Lower lobe of right lung (tissue), 2 donors: ENCODE results near the gene NHLRC2. TPM values are rescaled to one million over a fixed set of nuclear protein-coding genes. Genes with fewer than 3 reads are reported as not detected.

Experiments used
- ATAC-seq, 2 donors: fragments of 200-7000 bp; cut with Tn5 transposase; one replicate each; pipeline ENCODE4 v1.9.1; 2020 to 2022; ENCODE audit warnings: mild to moderate bottlenecking in 2 of 2, moderate library complexity in 2 of 2
- DNase-seq: peaks from one replicate; pipeline ENCODE4 v3.0.0-alpha.2; 2020
- H3K27ac ChIP-seq: fragments of 200-600 bp; one replicate; pipeline ENCODE4 v1.8.0; 2022
- H3K27me3 ChIP-seq: fragments of 200-600 bp; one replicate; pipeline ENCODE4 v1.8.0; 2022; ENCODE audit warnings: low read depth
- H3K36me3 ChIP-seq: fragments of 200-600 bp; one replicate; pipeline ENCODE4 v1.8.0; 2022; ENCODE audit warnings: mild to moderate bottlenecking
- H3K4me1 ChIP-seq: fragments of 200-600 bp; one replicate; pipeline ENCODE4 v1.8.0; 2022
- H3K4me3 ChIP-seq: fragments of 200-600 bp; one replicate; pipeline ENCODE4 v1.8.0; 2022; ENCODE audit warnings: mild to moderate bottlenecking
- H3K9me3 ChIP-seq: fragments of 200-600 bp; one replicate; pipeline ENCODE4 v1.8.0; 2022
- CTCF ChIP-seq: fragments of 200-600 bp; IDR thresholded peaks from one replicate; pipeline ENCODE4 v1.8.0; 2022; ENCODE audit warnings: antibody characterized with exemption, mild to moderate bottlenecking
- intact Hi-C: fragments of 100-400 bp; cut with DNase I; formaldehyde crosslinking; loops from one replicate; pipeline ENCODE4 v1.11.0; 2022
- total RNA-seq: library from RNA; stranded (reverse); fragmentation: NEBNext Ultra II Directional; extraction: Animal tissue kit (Norgen Biotek cat#: 25700); gene quantifications from one replicate; pipeline ENCODE4 v1.2.1, GENCODE V29; 2021
- donor health status: DM: no; HTN: yes; CAD: no; lungs with severe emphysema.

NHLRC2 gene
- total RNA-seq, 1 donor from 2014 or later: 43.6 TPM

DNA sequence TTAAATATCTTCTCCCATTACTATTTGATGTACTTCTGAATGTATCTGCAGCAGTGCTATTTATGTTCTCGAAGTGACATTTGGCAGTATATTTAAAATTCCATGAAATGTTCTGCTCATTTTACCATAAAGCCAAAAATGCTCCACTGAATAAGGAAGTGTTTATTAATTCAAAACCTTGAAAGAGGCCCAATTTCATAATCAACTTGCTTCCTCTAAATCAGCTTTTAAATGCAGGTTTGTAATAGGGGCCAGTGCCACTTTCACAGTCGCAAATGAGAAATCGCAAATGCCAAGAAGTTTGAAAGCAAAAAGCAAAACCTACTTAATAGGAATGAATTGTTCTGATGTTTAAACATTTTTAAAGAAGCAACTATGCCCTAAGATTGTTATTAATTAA is 11.4 kb downstream of the NHLRC2 start:
- Histone ChIP-seq H3K36me3 (peaks cover 12% of the 10 kb centered on the region), H3K4me3 (no peak overlapping the region), H3K27ac (no peak overlapping the region), H3K4me1 (no peaks in the 10 kb centered on the region), H3K27me3 (no peaks in the 10 kb centered on the region), H3K9me3 (no peaks in the 10 kb centered on the region)
- DNase-seq: no peak
- no peak for TF ChIP-seq CTCF
- intact Hi-C loops: no loop called here
- no peak for ATAC-seq

GRCh38 chr10:113866551-113867394 is 12.3 kb downstream of the NHLRC2 start:
- ATAC-seq (no peak), DNase-seq (no peak)
- no peak overlapping the region for H3K27ac ChIP-seq
- H3K4me1 ChIP-seq: no peaks in the 10 kb centered on the region
- H3K36me3 ChIP-seq: peaks cover 3% of the 10 kb centered on the region
- no peak overlapping the region for H3K4me3 ChIP-seq
- H3K9me3 ChIP-seq: no peaks in the 10 kb centered on the region
- no peaks in the 10 kb centered on the region for H3K27me3 ChIP-seq
- intact Hi-C loops: no loop called here
- no peak for TF ChIP-seq CTCF

DNA sequence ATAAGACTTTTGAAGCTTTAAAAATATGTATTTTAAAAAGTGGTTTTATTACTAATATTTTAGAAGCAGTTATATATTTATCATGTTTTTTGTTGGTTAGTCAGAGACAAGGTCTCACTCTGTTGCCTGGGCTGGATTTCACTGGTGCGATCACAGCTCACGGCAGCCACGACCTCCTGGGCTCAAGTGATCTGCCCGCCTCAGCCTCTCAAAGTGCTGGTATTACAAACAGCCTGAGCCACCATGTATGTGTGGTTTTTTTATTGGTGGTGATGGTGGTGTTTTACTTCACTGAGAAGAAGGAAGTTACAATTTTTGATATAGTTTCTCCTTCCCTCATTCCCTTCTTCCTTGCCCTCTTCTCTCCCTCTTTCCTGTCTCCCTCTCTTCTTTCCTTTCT is 13.4 kb downstream of the NHLRC2 start:
- Histone ChIP-seq H3K36me3 (no peaks in the 10 kb centered on the region), H3K27me3 (no peaks in the 10 kb centered on the region), H3K4me3 (no peak overlapping the region), H3K9me3 (no peaks in the 10 kb centered on the region), H3K27ac (no peak overlapping the region), H3K4me1 (no peaks in the 10 kb centered on the region)
- no peak for TF ChIP-seq CTCF
- ATAC-seq (no peak), DNase-seq (no peak)
- intact Hi-C loops: no loop called here

- no peaks in the 10 kb centered on the region for H3K9me3 ChIP-seq
Observed at GRCh38 chr10:113869789-113870188, 15.3 kb downstream of the NHLRC2 start.

More at GRCh38 chr10:113869789-113870188, 15.3 kb downstream of the NHLRC2 start:
- intact Hi-C loops: no loop called here
- no peak for TF ChIP-seq CTCF
- no peaks in the 10 kb centered on the region for H3K36me3 ChIP-seq
- DNase-seq (no peak), ATAC-seq (no peak)
- no peaks in the 10 kb centered on the region for H3K4me1 ChIP-seq
- no peak overlapping the region for H3K4me3 ChIP-seq
- no peaks in the 10 kb centered on the region for H3K27me3 ChIP-seq
- H3K27ac ChIP-seq: no peak overlapping the region
